A549 (cell line): ENCODE measurements around the gene SLC7A6OS. TPM values are rescaled to one million over a fixed set of nuclear protein-coding genes. Genes with fewer than 3 reads are reported as not detected.

Experiments
- ATAC-seq, 2 experiments: fragments of 200-7000 bp in 1 of 2; fragments of >200 bp in 1 of 2; cut with Nextera tagmentation in 1 of 2; cut with Tn5 transposase in 1 of 2; 3 replicates each; pipeline versions ENCODE4 v1.8.0 to v1.9.1; 2018 to 2020; ENCODE audit warnings: mild to moderate bottlenecking in 1 of 2, moderate library complexity in 1 of 2
- CTCF ChIA-PET: fragments of 300-600 bp; sonication (Branson Sonifier 250); formaldehyde crosslinking; extraction: SDS; loops from one replicate; lab custom pipeline; 2021; ENCODE audit warnings: antibody characterized with exemption, inconsistent platforms; lab: Yijun Ruan, JAX
- POLR2A ChIA-PET: fragments of 350-600 bp; formaldehyde crosslinking; extraction: SDS; loops from one replicate; lab custom pipeline; 2021; ENCODE audit warnings: antibody characterized with exemption, inconsistent platforms; lab: Yijun Ruan, JAX
- DNase-seq, 2 experiments: peaks; one replicate each; pipeline versions ENCODE4 v3.0.0 to v3.0.0-alpha.2; 2011 to 2016; ENCODE audit warnings: low read depth in 1 of 2, low spot score in 1 of 2
- FAIRE-seq: peaks from 2 replicates; lab custom pipeline; 2011; peaks lifted over from hg19 to GRCh38; lab: Jason Lieb, UNC
- H3K27ac ChIP-seq, 2 experiments: fragments of >200 bp; sonication (Bioruptor Twin); formaldehyde crosslinking; 3 replicates each; pipeline ENCODE4 v1.5.1; 2016 to 2017
- H3K4me1 ChIP-seq: fragments of >200 bp; sonication (Bioruptor Twin); formaldehyde crosslinking; 3 replicates; pipeline ENCODE4 v1.6.1; 2016
- H3K4me2 ChIP-seq: fragments of >200 bp; sonication (Bioruptor Twin); formaldehyde crosslinking; 3 replicates; pipeline ENCODE4 v1.6.1; 2016
- H3K4me3 ChIP-seq: fragments of >200 bp; sonication (Bioruptor Twin); formaldehyde crosslinking; 3 replicates; pipeline ENCODE4 v1.5.1; 2016
- H3K9me3 ChIP-seq: fragments of >200 bp; sonication (Bioruptor Twin); formaldehyde crosslinking; 3 replicates; pipeline ENCODE4 v1.6.1; 2016
- CHD4 ChIP-seq: fragments of 200-600 bp; sonication (generic); IDR thresholded peaks from 2 replicates; pipeline ENCODE4 v1.6.1; 2016; ENCODE audit warnings: antibody characterized with exemption, mild to moderate bottlenecking, borderline replicate concordance
- EP300 ChIP-seq, 2 experiments: fragments of >200 bp; sonication (Bioruptor Twin); formaldehyde crosslinking; IDR thresholded peaks; 2 replicates in 1 of 2; 3 replicates in 1 of 2; pipeline ENCODE4 v1.6.1; 2016 to 2017
- HOXB5 ChIP-seq: fragments of 250-450 bp; sonication (Bioruptor Pico); IDR thresholded peaks from 2 replicates; pipeline ENCODE4 v1.5.0; 2020; ENCODE audit warnings: mild to moderate bottlenecking, moderate library complexity
- JUN ChIP-seq, 2 experiments: fragments of >200 bp; sonication (Bioruptor Twin); formaldehyde crosslinking; IDR thresholded peaks; 2 replicates in 1 of 2; 3 replicates in 1 of 2; pipeline ENCODE4 v1.6.1; 2016 to 2017
- KDM5A ChIP-seq: fragments of 200-600 bp; sonication (generic); IDR thresholded peaks from 2 replicates; pipeline ENCODE4 v1.6.1; 2016; ENCODE audit warnings: antibody characterized with exemption, mild to moderate bottlenecking
- MAFK ChIP-seq: fragments of 450-650 bp; IDR thresholded peaks from 2 replicates; pipeline ENCODE4 v1.6.1; 2014; ENCODE audit not compliant: partially characterized antibody
- MAX ChIP-seq: IDR thresholded peaks from 2 replicates; pipeline ENCODE4 v1.6.1; 2012
- MAZ ChIP-seq: fragments of 150-350 bp; IDR thresholded peaks from 2 replicates; pipeline ENCODE4 v1.6.1; 2014; ENCODE audit warnings: antibody characterized with exemption, low read depth, low read length, borderline replicate concordance
- MYC ChIP-seq: IDR thresholded peaks from 2 replicates; pipeline ENCODE4 v1.6.1; 2012; ENCODE audit warnings: mild to moderate bottlenecking, inconsistent platforms, low read length, improper control_type of control experiment, borderline replicate concordance
- NFE2L2 ChIP-seq: fragments of 150-350 bp; conservative IDR thresholded peaks from 2 replicates; pipeline ENCODE4 v1.6.1; 2014; ENCODE audit warnings: low read length
- POLR2A ChIP-seq: IDR thresholded peaks from 2 replicates; pipeline ENCODE4 v1.6.1; 2012; ENCODE audit warnings: mild to moderate bottlenecking, low read length
- RAD21 ChIP-seq, 2 experiments: fragments of >200 bp in 1 of 2; sonication (Bioruptor Twin) in 1 of 2; formaldehyde crosslinking in 1 of 2; IDR thresholded peaks in 1 of 2; conservative IDR thresholded peaks in 1 of 2; 2 replicates in 1 of 2; 3 replicates in 1 of 2; pipeline ENCODE4 v1.6.1; 2012 to 2018; ENCODE audit warnings: inconsistent platforms in 1 of 2
- RCOR1 ChIP-seq: fragments of 150-350 bp; IDR thresholded peaks from 2 replicates; pipeline ENCODE4 v1.6.1; 2014; ENCODE audit warnings: antibody characterized with exemption, low read length, low read depth
- RNF2 ChIP-seq: fragments of 200-600 bp; sonication (generic); IDR thresholded peaks from 2 replicates; pipeline ENCODE4 v1.6.1; 2016; ENCODE audit warnings: low read depth, mild to moderate bottlenecking, antibody characterized with exemption, moderate library complexity, borderline replicate concordance
- TFCP2L1 ChIP-seq: fragments of 250-450 bp; sonication (Bioruptor Pico); IDR thresholded peaks from 2 replicates; pipeline ENCODE4 v1.5.0; 2021; ENCODE audit warnings: mild to moderate bottlenecking
- TP53 ChIP-seq: fragments of 250-450 bp; sonication (Bioruptor Pico); IDR thresholded peaks from 2 replicates; pipeline ENCODE4 v1.5.0; 2021; ENCODE audit warnings: mild to moderate bottlenecking, moderate library complexity
- ZNF302 ChIP-seq: fragments of 250-450 bp; sonication (Bioruptor Pico); IDR thresholded peaks from 2 replicates; pipeline ENCODE4 v1.9.0; 2021; ENCODE audit warnings: inconsistent platforms, mild to moderate bottlenecking, moderate library complexity
- WGBS: methylation state at CpG from one replicate; pipeline ENCODE4 v1.1.6; 2017; ENCODE audit errors: missing lambda C conversion rate; 5-methylcytosine and 5-hydroxymethylcytosine counted together
- polyA plus RNA-seq, 4 experiments: library from polyadenylated mRNA; depleted of rRNA in 3 of 4; stranded (reverse); fragments of >200 nt; fragmentation: RNase III in 1 of 4; extraction: RNeasy Plus Mini Kit Qiagen cat#74134 plus additional on column Dnase treatment in 1 of 4; gene quantifications; 2 replicates in 3 of 4; 3 replicates in 1 of 4; pipeline ENCODE4 v1.2.3, GENCODE V29; 2011 to 2017
- TF ChIP-seq, protein P1 (sequence below): fragments of 150-350 bp; IDR thresholded peaks from 2 replicates; pipeline ENCODE4 v1.6.1; 2014; ENCODE audit warnings: low read depth, mild to moderate bottlenecking, low read length

Gene SLC7A6OS
- polyA plus RNA-seq, 2 of the 4 experiments (the other 2 are of a cell fraction): 10.4 to 11.9 TPM

GRCh38 chr16:68319185-68319908 is 8.6 kb upstream of the SLC7A6OS start:
- H3K4me2 ChIP-seq: no peak overlapping the region
- CTCF ChIA-PET: interaction anchor here (0.9 to 19.3 kb wide), 4 partner anchors 8 to 59 kb away, joined by 3 to 335 read pairs (median 19); partner anchors contain the start of genes PRMT7, SLC7A6 and SLC7A6OS
- no peak for FAIRE-seq
- DNase-seq: no peak
- 94% methylated on average over 6 of the region's 6 CpGs for WGBS
- H3K4me3 ChIP-seq: no peak overlapping the region
- no peaks in the 10 kb centered on the region for H3K9me3 ChIP-seq
- POLR2A ChIA-PET: interaction anchor here (1.0 kb wide), 1 partner anchor 9 kb away, joined by 8 read pairs; the partner anchor contains the start of genes PRMT7 and SLC7A6OS
- TF ChIP-seq POLR2A (no peak), KDM5A (no peak), ZNF302 (CRISPR knock-in tag) (no peak), CHD4 (no peak)
- no peak overlapping the region for H3K27ac ChIP-seq
- ATAC-seq: no peak
- H3K4me1 ChIP-seq: no peaks in the 10 kb centered on the region

DNA sequence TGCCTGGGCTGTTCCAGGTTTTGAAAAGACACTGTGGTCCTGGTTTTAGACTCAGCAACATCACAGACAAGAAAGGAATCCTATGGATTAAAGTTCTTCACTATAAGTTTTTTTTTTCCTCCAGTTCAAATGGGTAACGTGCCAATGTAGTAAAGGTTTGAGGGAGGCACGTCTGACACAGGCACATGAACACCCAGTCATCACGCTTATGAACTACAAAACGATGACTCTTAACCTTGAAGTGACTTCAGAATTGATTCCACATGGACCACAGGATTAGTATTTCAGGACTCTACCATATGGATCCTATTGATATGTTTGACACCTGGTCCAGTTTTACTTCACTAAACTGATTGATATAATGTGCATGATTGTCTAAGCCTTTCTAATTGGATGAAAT is 2.4 kb upstream of the SLC7A6OS start:
- ATAC-seq: no peak
- no peak for FAIRE-seq
- H3K4me1 ChIP-seq: peaks cover 21% of the 10 kb centered on the region
- WGBS: 94% methylated on average over 4 of the region's 4 CpGs
- no peaks in the 10 kb centered on the region for H3K9me3 ChIP-seq
- DNase-seq: no peak
- TF ChIP-seq TFCP2L1 (CRISPR knock-in tag): no peak
- no peak overlapping the region for H3K27ac ChIP-seq
- CTCF ChIA-PET: interaction anchor here (0.6 kb wide), 1 partner anchor 58 kb away, joined by 3 read pairs; no protein-coding TSS in a partner anchor
- no peak overlapping the region for H3K4me2 ChIP-seq
- no peak overlapping the region for H3K4me3 ChIP-seq
- POLR2A ChIA-PET: no interaction called here

DNA sequence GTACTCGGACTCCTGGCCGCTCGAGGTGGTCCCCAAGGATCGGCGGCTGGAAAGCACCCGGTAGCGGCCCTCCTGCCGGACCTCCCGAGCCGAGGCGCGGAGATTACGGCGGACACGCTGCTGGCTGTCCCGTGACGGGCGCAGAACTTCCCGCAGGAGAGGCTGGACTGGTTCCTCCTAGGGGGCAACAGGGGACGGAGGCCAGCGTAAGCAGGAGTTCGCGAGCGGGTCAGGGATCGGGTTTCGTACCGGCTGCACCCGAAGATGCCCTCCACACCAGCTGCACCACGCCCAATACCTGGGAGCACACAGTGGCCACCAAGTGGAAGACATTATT is 341 bp downstream of the SLC7A6OS start:
- DNase-seq (no peak), ATAC-seq (peak; percentile 73 to 79), FAIRE-seq (no peak)
- ChIA-PET CTCF (interaction anchor here (0.8 to 3.2 kb wide), 16 partner anchors 9 to 69 kb away, joined by 3 to 20 read pairs (median 4); partner anchors contain the start of gene SLC7A6), POLR2A (interaction anchor here (0.5 to 3.1 kb wide), 16 partner anchors 9 to 933 kb away, joined by 3 to 47 read pairs (median 5); partner anchors contain the start of gene SLC7A6)
- peak overlapping the region; percentile 91 for H3K4me3 ChIP-seq
- no peak for TF ChIP-seq RNF2
- no peak for TF ChIP-seq JUN (IDR thresholded peaks at IDR 0.05)
- no peak for TF ChIP-seq EP300 (IDR thresholded peaks at IDR 0.05)
- no peak; the same call in 1 of the 2 replicates for TF ChIP-seq MYC
- no peak for TF ChIP-seq RCOR1
- peak overlapping the region; percentile 92 for H3K4me2 ChIP-seq
- peaks cover 21% of the 10 kb centered on the region for H3K4me1 ChIP-seq
- peak overlapping the region; percentile 83 to 90 for H3K27ac ChIP-seq
- under 1% methylated on average over 19 of the region's 29 CpGs for WGBS
- no peaks in the 10 kb centered on the region for H3K9me3 ChIP-seq

DNA sequence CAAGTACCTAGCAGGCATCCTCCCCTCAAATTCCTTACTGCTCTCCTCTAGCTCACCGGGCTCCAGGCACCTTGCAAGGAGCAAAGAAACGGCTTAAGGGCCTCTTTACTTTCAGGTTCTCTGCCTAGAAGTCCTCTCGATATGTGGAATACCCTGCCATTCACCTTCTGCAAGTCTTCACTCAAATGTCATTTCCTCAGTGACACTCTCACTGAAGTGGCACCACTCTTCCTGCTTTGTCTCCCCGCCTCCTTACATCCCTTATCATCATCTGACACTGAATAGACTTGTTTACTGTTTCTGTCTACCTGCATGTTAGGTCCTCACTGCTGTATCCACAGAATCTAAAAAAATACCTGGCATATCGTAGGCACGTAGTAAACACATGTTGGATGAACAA is 947 bp downstream of the SLC7A6OS start:
- H3K27ac ChIP-seq: peak overlapping the region; percentile 83 to 90
- ChIA-PET POLR2A (interaction anchor here (1.7 to 3.1 kb wide), 2 partner anchors 45 to 72 kb away, joined by 8 to 47 read pairs; partner anchors contain the start of gene SLC7A6), CTCF (interaction anchor here (1.7 to 3.2 kb wide), 3 partner anchors 46 to 68 kb away, joined by 6 to 10 read pairs (median 8); partner anchors contain the start of gene SLC7A6)
- H3K4me3 ChIP-seq: peak overlapping the region; percentile 91
- H3K9me3 ChIP-seq: no peaks in the 10 kb centered on the region
- peak overlapping the region; percentile 92 for H3K4me2 ChIP-seq
- WGBS: 39% methylated on average over 6 of the region's 6 CpGs
- TF ChIP-seq NFE2L2 (no peak), RAD21 (conservative IDR thresholded peaks at IDR 0.05 in 1 of 2, IDR thresholded peaks at IDR 0.05 in 1 of 2) (no peak), MAX (no peak), MAZ (no peak), MAFK (no peak), TP53 (no peak), HOXB5 (CRISPR knock-in tag) (no peak)
- TF ChIP-seq, protein P1, sequence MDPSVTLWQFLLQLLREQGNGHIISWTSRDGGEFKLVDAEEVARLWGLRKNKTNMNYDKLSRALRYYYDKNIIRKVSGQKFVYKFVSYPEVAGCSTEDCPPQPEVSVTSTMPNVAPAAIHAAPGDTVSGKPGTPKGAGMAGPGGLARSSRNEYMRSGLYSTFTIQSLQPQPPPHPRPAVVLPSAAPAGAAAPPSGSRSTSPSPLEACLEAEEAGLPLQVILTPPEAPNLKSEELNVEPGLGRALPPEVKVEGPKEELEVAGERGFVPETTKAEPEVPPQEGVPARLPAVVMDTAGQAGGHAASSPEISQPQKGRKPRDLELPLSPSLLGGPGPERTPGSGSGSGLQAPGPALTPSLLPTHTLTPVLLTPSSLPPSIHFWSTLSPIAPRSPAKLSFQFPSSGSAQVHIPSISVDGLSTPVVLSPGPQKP: no peak
- peaks cover 21% of the 10 kb centered on the region for H3K4me1 ChIP-seq
- FAIRE-seq (no peak), ATAC-seq (no peak), DNase-seq (no peak)
